Thoracic aorta (tissue), 2 donors: ENCODE measurements around the gene RNU5B-1. TPM values are rescaled to one million over a fixed set of nuclear protein-coding genes. Genes with fewer than 3 reads are reported as not detected.
"Not testable (repeated sequence)": the region's sequence is repeated elsewhere in the genome, so short reads cannot be mapped to it uniquely, and the experiment has no call there.

Source experiments
- ATAC-seq: fragments of 150-250 bp; one replicate; pipeline ENCODE4 v1.8.0; 2017; ENCODE audit warnings: low read depth; ENCODE audit not compliant: insufficient number of reproducible peaks, low FRiP score
- DNase-seq: peaks from one replicate; pipeline ENCODE4 v3.0.0-alpha.2; 2020; ENCODE audit warnings: low spot score
- H3K27ac ChIP-seq, 2 donors: fragments of 200-600 bp; sonication (generic); 1 replicate in 1 of 2; 2 replicates in 1 of 2; pipeline ENCODE4 v1.5.1; 2016; ENCODE audit warnings: mild to moderate bottlenecking in 2 of 2, moderate library complexity in 2 of 2
- H3K27me3 ChIP-seq: fragments of 200-600 bp; sonication (generic); replicated peaks from 2 replicates; pipeline ENCODE4 v1.6.0; 2016; ENCODE audit warnings: mild to moderate bottlenecking; ENCODE audit not compliant: insufficient read depth
- H3K36me3 ChIP-seq: fragments of 200-600 bp; sonication (generic); one replicate; pipeline ENCODE4 v1.5.1; 2016
- H3K4me1 ChIP-seq, 2 donors: fragments of 200-600 bp; sonication (generic); 1 replicate in 1 of 2; 2 replicates in 1 of 2; pipeline versions ENCODE4 v1.5.1 to v1.6.0; 2016; ENCODE audit warnings: low read depth in 2 of 2, mild to moderate bottlenecking in 1 of 2; ENCODE audit not compliant: control insufficient read depth in 1 of 2
- H3K4me3 ChIP-seq: fragments of 200-600 bp; sonication (generic); 2 replicates; pipeline ENCODE4 v1.5.1; 2016; ENCODE audit warnings: mild to moderate bottlenecking
- H3K9me3 ChIP-seq: fragments of 200-600 bp; sonication (generic); 2 replicates; pipeline ENCODE4 v1.5.1; 2016
- total RNA-seq, 2 donors: library from RNA; depleted of rRNA; stranded (reverse); fragments of >200 nt; gene quantifications; one replicate each; pipeline versions ENCODE4 v1.1.0 to v1.2.3, GENCODE V29; 2016
- TF ChIP-seq, protein P1 (sequence below): fragments of 200-600 bp; sonication (generic); IDR thresholded peaks from one replicate; pipeline ENCODE4 v1.5.1; 2019; ENCODE audit warnings: antibody characterized with exemption

RNU5B-1 gene
- total RNA-seq, 2 donors from 2014 or later, result not detected

DNA sequence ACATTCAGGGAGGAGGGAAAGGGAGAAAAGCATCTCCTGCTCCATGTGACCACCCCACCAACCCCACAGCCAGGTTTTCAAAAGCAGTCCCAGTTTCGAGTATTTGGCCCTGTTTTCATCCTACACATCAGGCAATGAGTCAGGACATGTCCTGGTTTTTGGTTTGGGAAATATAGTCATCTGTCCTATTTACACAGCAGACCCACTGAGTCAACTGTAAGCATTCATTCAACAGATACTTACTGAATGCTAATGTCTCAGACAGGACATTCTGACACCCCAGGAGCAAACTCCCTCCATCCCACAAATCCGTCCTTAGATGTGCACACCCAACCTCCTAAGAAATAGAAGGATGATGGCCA is 40.4 kb downstream of the RNU5B-1 start:
- ATAC-seq (no peak), DNase-seq (no peak)
- H3K4me1 ChIP-seq, result no peaks in the 10 kb centered on the region
- H3K27me3 ChIP-seq, result no peaks in the 10 kb centered on the region
- H3K9me3 ChIP-seq, result no peaks in the 10 kb centered on the region
- H3K27ac ChIP-seq, result no peak overlapping the region
- no peak overlapping the region for H3K4me3 ChIP-seq
- TF ChIP-seq, protein P1, sequence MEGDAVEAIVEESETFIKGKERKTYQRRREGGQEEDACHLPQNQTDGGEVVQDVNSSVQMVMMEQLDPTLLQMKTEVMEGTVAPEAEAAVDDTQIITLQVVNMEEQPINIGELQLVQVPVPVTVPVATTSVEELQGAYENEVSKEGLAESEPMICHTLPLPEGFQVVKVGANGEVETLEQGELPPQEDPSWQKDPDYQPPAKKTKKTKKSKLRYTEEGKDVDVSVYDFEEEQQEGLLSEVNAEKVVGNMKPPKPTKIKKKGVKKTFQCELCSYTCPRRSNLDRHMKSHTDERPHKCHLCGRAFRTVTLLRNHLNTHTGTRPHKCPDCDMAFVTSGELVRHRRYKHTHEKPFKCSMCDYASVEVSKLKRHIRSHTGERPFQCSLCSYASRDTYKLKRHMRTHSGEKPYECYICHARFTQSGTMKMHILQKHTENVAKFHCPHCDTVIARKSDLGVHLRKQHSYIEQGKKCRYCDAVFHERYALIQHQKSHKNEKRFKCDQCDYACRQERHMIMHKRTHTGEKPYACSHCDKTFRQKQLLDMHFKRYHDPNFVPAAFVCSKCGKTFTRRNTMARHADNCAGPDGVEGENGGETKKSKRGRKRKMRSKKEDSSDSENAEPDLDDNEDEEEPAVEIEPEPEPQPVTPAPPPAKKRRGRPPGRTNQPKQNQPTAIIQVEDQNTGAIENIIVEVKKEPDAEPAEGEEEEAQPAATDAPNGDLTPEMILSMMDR, result no peak
- no peaks in the 10 kb centered on the region for H3K36me3 ChIP-seq

- no peak for ATAC-seq
- Histone ChIP-seq H3K4me3 (no peak overlapping the region), H3K27ac (no peak overlapping the region), H3K4me1 (no peaks in the 10 kb centered on the region), H3K9me3 (no peaks in the 10 kb centered on the region), H3K27me3 (no peaks in the 10 kb centered on the region), H3K36me3 (no peaks in the 10 kb centered on the region)
- DNase-seq, result no peak
- TF ChIP-seq, protein P1, result no peak
Observed at GRCh38 chr15:65346856-65347598, 42.5 kb downstream of the RNU5B-1 start.

DNA sequence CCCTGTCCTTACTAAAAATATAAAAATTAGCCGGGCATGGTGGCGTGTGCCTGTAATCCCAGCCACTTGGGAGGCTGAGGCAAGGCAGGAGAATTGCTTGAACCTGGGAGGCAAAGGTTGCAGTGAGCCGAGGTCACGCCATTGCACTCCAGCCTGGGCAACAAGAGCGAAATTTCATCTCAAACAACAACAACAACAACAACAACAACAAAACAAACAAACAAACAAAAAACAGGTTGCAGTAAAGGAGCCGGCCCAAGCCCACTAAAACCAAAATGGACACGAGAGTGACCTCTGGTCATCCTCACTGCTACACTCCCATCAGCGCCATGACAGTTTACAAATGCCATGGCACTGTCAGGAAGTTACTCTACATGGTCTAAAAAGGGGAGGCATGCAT is 43.3 kb downstream of the RNU5B-1 start:
- not testable (repeated sequence) for H3K27me3 ChIP-seq, H3K27ac ChIP-seq, DNase-seq, H3K36me3 ChIP-seq, ATAC-seq, H3K9me3 ChIP-seq, H3K4me1 ChIP-seq, H3K4me3 ChIP-seq

DNA sequence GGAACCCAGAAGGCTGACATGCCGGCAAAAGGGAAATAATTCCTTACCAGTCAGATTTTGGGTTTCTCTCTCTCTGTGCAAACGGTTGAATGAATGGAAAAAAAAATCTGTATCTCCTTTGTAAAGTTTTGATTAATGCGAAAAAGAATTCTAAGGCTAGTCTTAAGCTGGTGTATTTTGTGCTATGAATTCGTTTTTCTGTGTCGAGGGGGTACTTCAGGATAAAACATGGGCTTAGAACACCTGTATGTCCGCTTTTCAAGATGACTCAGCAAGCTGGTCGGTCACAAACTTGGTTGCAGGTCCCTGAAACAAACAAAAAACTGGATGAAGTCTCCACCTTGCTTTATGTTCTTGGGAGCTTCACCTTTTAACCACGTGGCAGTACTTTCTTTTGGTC is 44.9 kb downstream of the RNU5B-1 start:
- Histone ChIP-seq H3K9me3 (no peaks in the 10 kb centered on the region), H3K27me3 (no peaks in the 10 kb centered on the region), H3K27ac (no peak overlapping the region), H3K36me3 (no peaks in the 10 kb centered on the region), H3K4me1 (no peaks in the 10 kb centered on the region), H3K4me3 (no peak overlapping the region)
- DNase-seq (no peak), ATAC-seq (no peak)
- TF ChIP-seq, protein P1, result no peak

GRCh38 chr15:65351972-65352371 is 47.5 kb downstream of the RNU5B-1 start:
- DNase-seq, H3K36me3 ChIP-seq: not testable (repeated sequence)

More at GRCh38 chr15:65351972-65352371, 47.5 kb downstream of the RNU5B-1 start:
- ATAC-seq, H3K4me1 ChIP-seq, H3K27me3 ChIP-seq, H3K9me3 ChIP-seq, H3K4me3 ChIP-seq, H3K27ac ChIP-seq: not testable (repeated sequence)

Other genes starting within 250 kb of the RNU5B-1 start
- gene RASL12, start 236.7 kb upstream of the RNU5B-1 start, total RNA-seq, result 100 to 1,000 TPM; 211 to 324 TPM
- gene KBTBD13, start 227.9 kb upstream of the RNU5B-1 start, total RNA-seq, result 1 to 10 TPM in 1 of 2 donors, under 1 TPM in 1; 0.63 to 3.1 TPM
- gene UBAP1L, start 189.5 kb upstream of the RNU5B-1 start, total RNA-seq, result 10 to 100 TPM in 1 of 2 donors, 1 to 10 TPM in 1; 3.7 to 11.0 TPM
- gene PDCD7, start 170.9 kb upstream of the RNU5B-1 start, total RNA-seq, result 10 to 100 TPM; 18.5 to 26.7 TPM
- 10 to 100 TPM; 19.8 to 50.5 TPM for gene CLPX, start 119.3 kb upstream of the RNU5B-1 start, total RNA-seq
- 10 to 100 TPM in 1 of 2 donors, 1 to 10 TPM in 1; 8.5 to 15.8 TPM for gene CILP, start 93.2 kb upstream of the RNU5B-1 start, total RNA-seq
- 10 to 100 TPM in 1 of 2 donors, 1 to 10 TPM in 1; 7.2 to 15.4 TPM for gene PARP16, start 17.8 kb upstream of the RNU5B-1 start, total RNA-seq
- gene RNU5A-1, start 8.6 kb upstream of the RNU5B-1 start, total RNA-seq, result not detected
- gene IGDCC3, start 73.3 kb downstream of the RNU5B-1 start, total RNA-seq, result not detected
- 1 to 10 TPM in 1 of 2 donors, under 1 TPM in 1; 0.95 to 2.8 TPM for gene IGDCC4, start 118.3 kb downstream of the RNU5B-1 start, total RNA-seq
- gene DPP8, start 213.0 kb downstream of the RNU5B-1 start, total RNA-seq, result 10 to 100 TPM; 38.3 to 58.0 TPM
- gene HACD3, start 225.8 kb downstream of the RNU5B-1 start, total RNA-seq, result 10 to 100 TPM; 20.0 to 31.0 TPM